GM10266 (cell line): Measurements from ENCODE around the gene NT5C1A.

Experiments used
- DNase-seq: peaks from one replicate; pipeline ENCODE4 v3.0.0; 2012; ENCODE audit errors: extremely low spot score
- CTCF ChIP-seq: IDR thresholded peaks from 2 replicates; pipeline ENCODE4 v1.5.1; 2012; ENCODE audit warnings: mild to moderate bottlenecking, low read depth; ENCODE audit not compliant: control insufficient read depth, insufficient read depth; ENCODE audit errors: missing control alignments

Gene NT5C1A

GRCh38 chr1:39696448-39696847, 24.5 kb upstream of the NT5C1A start:
- no peak for DNase-seq
- TF ChIP-seq CTCF, result no peak

GRCh38 chr1:39695016-39695415, 23.1 kb upstream of the NT5C1A start:
- DNase-seq, result peak; percentile 12
- no peak for TF ChIP-seq CTCF

- no peak for TF ChIP-seq CTCF
Measured at GRCh38 chr1:39694026-39694425, 22.1 kb upstream of the NT5C1A start.

GRCh38 chr1:39692152-39693074, 20.5 kb upstream of the NT5C1A start:
- no peak for DNase-seq
- no peak for TF ChIP-seq CTCF

More at GRCh38 chr1:39694026-39694425, 22.1 kb upstream of the NT5C1A start:
- no peak for DNase-seq

- no peak for TF ChIP-seq CTCF
- peak; percentile 84 for DNase-seq
Measured at GRCh38 chr1:39691383-39692151, 19.7 kb upstream of the NT5C1A start, which contains the start of gene HPCAL4. Gene HPCAL4, minus strand, starts transcription at chr1:39691433. Its CDS starts 6,830 bp downstream, at chr1:39684603.

GRCh38 chr1:39690794-39691382, 19.0 kb upstream of the NT5C1A start:
- TF ChIP-seq CTCF, result no peak
- DNase-seq, result no peak
